ENCODE results near the gene MICU2.

GRCh38 chr13:21639561-21639960 lies 35.6 kb upstream of the MICU2 start:
- TF ChIP-seq POLR2AphosphoS5 (IDR thresholded peaks at IDR 0.05; ENCODE audit: low read depth, low read length) (no peak), REST (IDR thresholded peaks at IDR 0.05; ENCODE audit: insufficient read depth in 1 of 2, low read depth in 2 of 2, low read length in 2 of 2) (no peak), TAF1 (IDR thresholded peaks at IDR 0.05; ENCODE audit: borderline replicate concordance, insufficient read depth, low read length) (no peak)

Measured in PFSK-1 (cell line).